ENCODE data around the gene UBAP2. TPM values are rescaled to one million over a fixed set of nuclear protein-coding genes. Genes with fewer than 3 reads are reported as not detected.

The UBAP2 gene
- total RNA-seq, 2 experiments from 2014 or later = 28.6 to 32.8 TPM

DNA sequence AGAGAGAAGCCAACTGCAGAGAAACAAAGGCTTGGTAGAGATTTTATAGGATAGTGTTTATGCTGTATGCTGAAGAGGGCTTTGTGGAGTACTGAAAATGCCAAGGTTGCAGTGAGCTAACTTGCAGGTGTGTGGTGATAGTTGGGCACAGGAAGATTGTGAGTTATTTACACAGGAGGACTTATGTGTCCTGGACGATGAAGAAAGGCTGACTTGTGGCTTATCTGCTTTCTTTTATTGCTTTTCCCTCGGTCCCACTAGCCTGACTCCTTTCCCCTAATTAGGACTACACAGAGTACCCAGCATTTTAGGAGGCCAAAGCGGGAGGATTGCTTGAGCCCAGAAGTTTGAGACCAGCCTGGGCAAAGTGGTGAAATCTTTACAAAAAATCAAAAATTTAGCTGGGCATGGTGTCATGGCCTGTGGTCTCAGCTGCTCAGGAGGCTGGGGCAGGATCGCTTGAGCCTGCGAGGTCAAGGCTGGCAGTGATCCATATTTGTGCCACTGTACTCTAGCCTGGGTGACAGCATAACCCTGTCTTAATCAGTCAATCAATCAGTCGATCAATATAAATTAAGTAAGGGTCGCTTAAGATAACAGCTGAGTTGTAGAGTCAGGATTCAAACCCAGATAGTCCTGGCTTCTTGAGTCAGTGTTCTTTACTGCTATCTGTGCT is 169.9 kb downstream of the UBAP2 start:
- Mint-ChIP-seq H3K27ac (no peak overlapping the region), H3K4me1 (ENCODE audit: low read depth) (peaks cover 57% of the 10 kb centered on the region), H3K9me3 (no peaks in the 10 kb centered on the region), H3K36me3 (ENCODE audit: low read depth) (peaks cover 4% of the 10 kb centered on the region), H3K27me3 (ENCODE audit: low read depth) (no peaks in the 10 kb centered on the region), H3K4me3 (no peak overlapping the region)
- no peak for DNase-seq
- CTCF ChIA-PET = interaction anchor here (1.1 to 1.2 kb wide), 2 partner anchors 43 to 46 kb away, joined by 3 to 4 read pairs; no protein-coding TSS in a partner anchor
- intact Hi-C loops (cut with micrococcal nuclease) = no loop called here

GRCh38 chr9:33877727-33878489 is 170.8 kb downstream of the UBAP2 start:
- H3K4me3 Mint-ChIP-seq = no peak overlapping the region
- intact Hi-C loops (cut with micrococcal nuclease) = no loop called here
- peaks cover 52% of the 10 kb centered on the region for H3K4me1 Mint-ChIP-seq (ENCODE audit: low read depth)
- H3K27me3 Mint-ChIP-seq (ENCODE audit: low read depth) = no peaks in the 10 kb centered on the region
- DNase-seq = no peak
- H3K27ac Mint-ChIP-seq = peak overlapping the region; percentile 30
- peaks cover 4% of the 10 kb centered on the region for H3K36me3 Mint-ChIP-seq (ENCODE audit: low read depth)
- no peaks in the 10 kb centered on the region for H3K9me3 Mint-ChIP-seq
- CTCF ChIA-PET = interaction anchor here (0.6 kb wide), 1 partner anchor 51 kb away, joined by 3 read pairs; no protein-coding TSS in a partner anchor

Other genes with a start within 250 kb of the UBAP2 start
- 10 to 100 TPM; 44.2 to 46.9 TPM for gene UBE2R2, start 231.7 kb downstream of the UBAP2 start, total RNA-seq
- 10 to 100 TPM; 34.0 to 37.0 TPM for gene DCAF12, start 77.8 kb upstream of the UBAP2 start, total RNA-seq
- 10 to 100 TPM; 29.9 to 31.7 TPM for gene UBAP1, start 130.2 kb upstream of the UBAP2 start, total RNA-seq